ENCODE measurements around the gene SLC16A11. TPM values are rescaled to one million over a fixed set of nuclear protein-coding genes. Genes with fewer than 3 reads are reported as not detected.
A peak's percentile ranks its signal among the peaks of the same experiment; 100 is the strongest.
"Not testable (repeated sequence)": the region's sequence is repeated elsewhere in the genome, so short reads cannot be mapped to it uniquely, and the experiment has no call there.

SLC16A11 gene
- total RNA-seq, 2 donors from 2014 or later, result 1.9 to 3.4 TPM

DNA sequence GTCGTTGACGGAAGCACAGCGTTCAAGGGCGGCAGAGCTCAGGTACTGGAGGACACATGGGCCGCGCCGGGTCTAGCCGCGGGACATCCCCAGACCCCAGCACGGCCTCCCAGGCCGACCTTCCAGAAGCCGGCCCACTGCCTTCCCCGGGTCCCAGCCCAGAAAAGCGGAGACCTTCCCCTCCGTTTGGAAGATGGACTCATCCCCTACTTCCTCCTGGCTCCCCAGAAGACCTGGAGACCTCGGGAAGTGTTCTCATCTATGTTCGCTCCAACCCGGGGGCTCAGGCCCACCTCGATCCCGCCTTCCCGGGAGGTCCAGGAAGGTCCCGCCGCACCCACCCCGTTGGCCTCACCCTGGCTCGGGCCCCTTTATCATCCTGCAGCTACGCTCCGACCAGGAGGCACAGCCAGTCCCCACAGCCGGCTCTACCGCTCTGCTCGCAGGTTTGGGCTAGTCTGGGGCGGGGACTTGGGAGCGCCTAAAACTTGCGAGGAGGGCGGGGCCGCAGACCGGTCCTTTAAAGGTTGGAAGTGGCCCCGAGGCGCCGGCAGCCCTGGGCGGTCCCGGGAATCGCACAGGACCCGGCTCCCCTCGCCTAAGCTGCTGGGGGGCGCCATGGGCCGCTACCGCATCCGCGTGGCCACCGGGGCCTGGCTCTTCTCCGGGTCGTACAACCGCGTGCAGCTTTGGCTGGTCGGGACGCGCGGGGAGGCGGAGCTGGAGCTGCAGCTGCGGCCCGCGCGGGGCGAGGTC is 48.2 kb downstream of the SLC16A11 start, which contains the start of gene ALOX12:
TSS of gene ALOX12 (plus strand) at position 550 of the 756 bp plus-strand sequence. CDS start at position 619, 69 bp downstream.
- H3K4me3 ChIP-seq, result peak within 1 kb of the TSS; percentile 4 to 39
- no peak for DNase-seq (ENCODE audit: low spot score)
- H3K36me3 ChIP-seq, result peaks cover 4% of the 10 kb centered on the region
- peaks cover 0 to 14% of the 10 kb centered on the region in 2 donors for H3K4me1 ChIP-seq
- no peak within 1 kb of the TSS for H3K27ac ChIP-seq
- H3K27me3 ChIP-seq, result no peaks in the 10 kb centered on the region
- TF ChIP-seq, protein P1, sequence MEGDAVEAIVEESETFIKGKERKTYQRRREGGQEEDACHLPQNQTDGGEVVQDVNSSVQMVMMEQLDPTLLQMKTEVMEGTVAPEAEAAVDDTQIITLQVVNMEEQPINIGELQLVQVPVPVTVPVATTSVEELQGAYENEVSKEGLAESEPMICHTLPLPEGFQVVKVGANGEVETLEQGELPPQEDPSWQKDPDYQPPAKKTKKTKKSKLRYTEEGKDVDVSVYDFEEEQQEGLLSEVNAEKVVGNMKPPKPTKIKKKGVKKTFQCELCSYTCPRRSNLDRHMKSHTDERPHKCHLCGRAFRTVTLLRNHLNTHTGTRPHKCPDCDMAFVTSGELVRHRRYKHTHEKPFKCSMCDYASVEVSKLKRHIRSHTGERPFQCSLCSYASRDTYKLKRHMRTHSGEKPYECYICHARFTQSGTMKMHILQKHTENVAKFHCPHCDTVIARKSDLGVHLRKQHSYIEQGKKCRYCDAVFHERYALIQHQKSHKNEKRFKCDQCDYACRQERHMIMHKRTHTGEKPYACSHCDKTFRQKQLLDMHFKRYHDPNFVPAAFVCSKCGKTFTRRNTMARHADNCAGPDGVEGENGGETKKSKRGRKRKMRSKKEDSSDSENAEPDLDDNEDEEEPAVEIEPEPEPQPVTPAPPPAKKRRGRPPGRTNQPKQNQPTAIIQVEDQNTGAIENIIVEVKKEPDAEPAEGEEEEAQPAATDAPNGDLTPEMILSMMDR (IDR thresholded peaks at IDR 0.05), result no peak
- no peaks in the 10 kb centered on the region for H3K9me3 ChIP-seq

DNA sequence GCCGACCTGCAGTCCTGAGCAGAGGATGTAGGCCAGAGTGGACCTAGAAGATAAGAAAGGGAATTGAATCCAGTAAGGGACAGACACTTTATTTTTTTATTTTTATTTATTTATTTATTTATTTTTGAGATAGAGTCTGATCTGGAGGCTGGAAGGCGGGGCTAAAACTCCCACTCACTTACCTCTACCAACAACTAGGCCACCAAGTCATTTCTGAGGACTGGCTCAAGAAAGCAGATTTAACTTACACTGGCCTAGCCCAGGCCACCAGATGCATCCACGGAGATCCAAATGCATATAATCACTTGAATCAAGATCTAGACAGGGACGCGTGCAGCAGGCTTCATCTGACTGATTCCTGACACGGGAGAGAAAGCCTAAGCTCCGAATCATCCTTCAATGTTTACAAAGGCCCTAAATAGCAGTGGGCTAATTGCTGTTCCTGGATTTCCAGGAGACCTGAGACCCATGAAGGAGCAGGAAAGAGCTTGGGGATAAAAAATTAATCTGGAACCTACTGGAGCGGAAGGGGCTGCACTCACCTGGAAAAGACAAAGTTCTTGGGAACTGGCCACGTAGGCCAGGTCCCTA is 49.1 kb downstream of the SLC16A11 start:
- no peak for DNase-seq (ENCODE audit: low spot score)
- Histone ChIP-seq H3K9me3 (no peaks in the 10 kb centered on the region), H3K27ac (no peak overlapping the region), H3K36me3 (peaks cover 4% of the 10 kb centered on the region), H3K4me3 (no peak overlapping the region), H3K27me3 (no peaks in the 10 kb centered on the region), H3K4me1 (peaks cover 0 to 14% of the 10 kb centered on the region in 2 donors)
- TF ChIP-seq, protein P1 (IDR thresholded peaks at IDR 0.05), result no peak

DNA sequence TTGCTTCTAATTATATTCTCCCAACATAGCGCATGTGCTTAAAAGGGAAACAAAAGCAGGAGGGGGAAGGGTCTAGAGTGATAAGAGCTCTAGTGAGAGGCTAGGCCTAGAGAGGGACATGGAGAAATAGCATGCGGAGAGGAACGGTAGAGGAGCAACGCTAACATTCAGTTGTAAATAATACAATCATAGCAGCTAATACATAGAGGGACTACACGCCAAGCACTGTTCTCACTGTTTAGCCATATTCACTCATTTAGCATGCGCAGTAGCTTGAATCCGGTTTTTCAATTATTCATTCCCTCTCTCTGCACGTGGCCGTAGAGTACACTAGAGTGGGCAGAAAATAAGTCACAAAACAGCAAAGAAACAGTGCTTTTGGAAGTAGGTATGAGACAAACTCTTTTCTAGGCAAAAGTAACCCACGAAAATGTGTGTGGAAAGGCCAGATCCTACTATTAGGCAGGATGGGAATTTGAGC is 49.7 kb downstream of the SLC16A11 start:
- Histone ChIP-seq H3K4me3 (no peak overlapping the region), H3K36me3 (peaks cover 4% of the 10 kb centered on the region), H3K9me3 (no peaks in the 10 kb centered on the region), H3K4me1 (peaks cover 0 to 14% of the 10 kb centered on the region in 2 donors), H3K27me3 (no peaks in the 10 kb centered on the region), H3K27ac (no peak overlapping the region)
- TF ChIP-seq, protein P1 (IDR thresholded peaks at IDR 0.05), result no peak
- DNase-seq (ENCODE audit: low spot score), result no peak

DNA sequence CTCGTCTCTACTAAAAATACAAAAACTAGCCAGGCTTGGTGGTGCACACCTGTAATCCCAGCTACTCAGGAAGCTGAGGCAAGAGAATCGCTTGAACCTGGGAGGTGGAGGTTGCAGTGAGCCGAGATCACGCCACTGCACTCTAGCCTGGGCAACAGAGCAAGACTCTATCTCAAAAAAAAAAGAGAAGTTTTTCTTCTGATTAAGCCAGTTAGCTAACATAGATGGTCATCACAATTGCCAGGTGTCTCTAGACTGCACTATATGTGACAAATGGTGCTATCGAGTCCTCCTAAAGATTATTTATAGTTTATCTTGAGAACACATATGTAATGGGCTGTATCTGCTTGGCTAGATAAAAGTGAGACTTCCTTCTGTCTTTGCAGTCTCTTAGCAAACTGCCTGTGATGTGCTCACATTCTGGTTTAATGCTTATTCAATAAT is 50.3 kb downstream of the SLC16A11 start:
- not testable (repeated sequence) for H3K36me3 ChIP-seq; H3K27ac ChIP-seq; H3K27me3 ChIP-seq; H3K4me3 ChIP-seq; DNase-seq (ENCODE audit: low spot score); H3K9me3 ChIP-seq
- H3K4me1 ChIP-seq, result peaks cover 0 to 14% of the 10 kb centered on the region in 2 donors

MicroRNA genes within 50 kb of the gene (microRNA counts, 767-probe panel; counts per million panel counts)
- microRNA hsa-miR-195-5p (3,472 to 7,515 counts per million in 2 donors), microRNA hsa-miR-497-5p (2,705 to 5,350 counts per million in 2 donors)

Other genes with a start within 250 kb of the SLC16A11 start
- gene TEKT1, start 212.4 kb downstream of the SLC16A11 start, total RNA-seq, result not detected
- under 1 TPM in 1 of 2 donors, not detected in 1; 0.47 TPM for gene ALOX12, start 48.0 kb downstream of the SLC16A11 start, total RNA-seq
- 100 to 1,000 TPM; 231 to 334 TPM for gene RNASEK, start 31.5 kb downstream of the SLC16A11 start, total RNA-seq
- 1 to 10 TPM; 6.1 to 9.2 TPM for gene BCL6B, start 21.0 kb downstream of the SLC16A11 start, total RNA-seq
- gene SLC16A13, start 8.1 kb downstream of the SLC16A11 start, total RNA-seq, result under 1 TPM; 0.70 to 0.71 TPM
- gene CLEC10A, start 36.2 kb upstream of the SLC16A11 start, total RNA-seq, result 1 to 10 TPM; 1.4 to 3.6 TPM
- gene ASGR2, start 70.7 kb upstream of the SLC16A11 start, total RNA-seq, result under 1 TPM in 1 of 2 donors, not detected in 1; 0.33 TPM
- 1 to 10 TPM in 1 of 2 donors, not detected in 1; 1.6 TPM for gene ASGR1, start 135.3 kb upstream of the SLC16A11 start, total RNA-seq
- gene DLG4, start 175.7 kb upstream of the SLC16A11 start, total RNA-seq, result 10 to 100 TPM; 15.1 to 33.4 TPM
- 100 to 1,000 TPM; 695 to 758 TPM for gene ACADVL, start 175.8 kb upstream of the SLC16A11 start, total RNA-seq
- gene DVL2, start 190.4 kb upstream of the SLC16A11 start, total RNA-seq, result 10 to 100 TPM; 18.1 to 19.9 TPM
- gene PHF23, start 195.4 kb upstream of the SLC16A11 start, total RNA-seq, result 10 to 100 TPM in 1 of 2 donors, 1 to 10 TPM in 1; 10.0 to 22.4 TPM
- 100 to 1,000 TPM; 226 to 469 TPM for gene GABARAP, start 198.4 kb upstream of the SLC16A11 start, total RNA-seq
- 10 to 100 TPM; 55.0 to 77.2 TPM for gene CTDNEP1, start 207.6 kb upstream of the SLC16A11 start, total RNA-seq
- gene ELP5, start 208.1 kb upstream of the SLC16A11 start, total RNA-seq, result 10 to 100 TPM; 28.1 to 70.7 TPM
- gene CLDN7, start 218.4 kb upstream of the SLC16A11 start, total RNA-seq, result 1 to 10 TPM in 1 of 2 donors, not detected in 1; 2.3 TPM
- 100 to 1,000 TPM in 1 of 2 donors, 10 to 100 TPM in 1; 70.3 to 151 TPM for gene SLC2A4, start 237.6 kb upstream of the SLC16A11 start, total RNA-seq